ENCODE measurements around the gene EEF2. TPM values are rescaled to one million over a fixed set of nuclear protein-coding genes. Genes with fewer than 3 reads are reported as not detected.
"Not testable (repeated sequence)": the region's sequence is repeated elsewhere in the genome, so short reads cannot be mapped to it uniquely, and the experiment has no call there.

EEF2 gene
- total RNA-seq, 1 experiment from 2014 or later = 1,742 TPM

GRCh38 chr19:3968556-3969434 lies 16.5 kb downstream of the EEF2 start:
- H3K27ac ChIP-seq = peak overlapping the region; percentile 90
- H3K27me3 ChIP-seq (ENCODE audit: insufficient read depth, low read depth) = no peaks in the 10 kb centered on the region
- peaks cover 32% of the 10 kb centered on the region for H4K20me1 ChIP-seq (ENCODE audit: insufficient read depth)
- ChIA-PET CTCF (interaction anchor here (0.5 to 1.2 kb wide), 2 partner anchors 19 to 120 kb away, joined by 3 to 12 read pairs; no protein-coding TSS in a partner anchor), POLR2A (ENCODE audit: unreplicated experiment) (interaction anchor here (0.5 to 1.4 kb wide), 6 partner anchors 14 to 260 kb away, joined by 3 to 40 read pairs (median 8); partner anchors contain the start of gene EEF2)
- intact Hi-C loops (cut with micrococcal nuclease; ENCODE audit: unreplicated experiment) = loop anchor here (2.0 kb wide), 1 partner anchor 18 kb away; no protein-coding TSS in a partner anchor
- BruUV-seq (replicated peaks) = TSS peak; percentile 59
- DNase-seq = peak; percentile 86 to 93
- peaks cover 38% of the 10 kb centered on the region; the same call in 1 of the 2 replicates for H3F3A ChIP-seq (ENCODE audit: insufficient read depth, low read depth)
- TF ChIP-seq CTCF (conservative IDR thresholded peaks at IDR 0.05) (no peak), EZH2 (IDR thresholded peaks at IDR 0.05; ENCODE audit: low read depth) (no peak)
- peak overlapping the region; percentile 95 for H3K4me2 ChIP-seq
- peak overlapping the region; percentile 81; the same call in 1 of the 2 replicates for H3K4me3 ChIP-seq
- H2AFZ ChIP-seq = no peak overlapping the region
- H3K4me1 ChIP-seq (replicated peaks; ENCODE audit: insufficient read depth) = peaks cover 20% of the 10 kb centered on the region
- H3K9me3 ChIP-seq (ENCODE audit: insufficient read depth, low read depth) = no peaks in the 10 kb centered on the region
- H3K9me2 ChIP-seq (ENCODE audit: insufficient read depth) = no peaks in the 10 kb centered on the region
- peaks cover 32% of the 10 kb centered on the region for H3K79me2 ChIP-seq (ENCODE audit: low read depth)
- 0 out of 2 replicates have a peak, but pooled peaks cover 10% of the 10 kb centered on the region for H3K36me3 ChIP-seq (ENCODE audit: low read depth)

- H3K9me3 ChIP-seq (ENCODE audit: insufficient read depth, low read depth); BruUV-seq (replicated peaks); H2AFZ ChIP-seq; H3K36me3 ChIP-seq (ENCODE audit: low read depth); H3K27me3 ChIP-seq (ENCODE audit: insufficient read depth, low read depth); DNase-seq; H3K4me3 ChIP-seq; H3K9me2 ChIP-seq (ENCODE audit: insufficient read depth): not testable (repeated sequence)
- ChIA-PET POLR2A (ENCODE audit: unreplicated experiment) (interaction anchor here (0.5 to 1.4 kb wide), 5 partner anchors 15 to 259 kb away, joined by 3 to 40 read pairs (median 8); partner anchors contain the start of gene EEF2), CTCF (interaction anchor here (0.5 to 1.2 kb wide), 2 partner anchors 20 to 119 kb away, joined by 3 to 12 read pairs; no protein-coding TSS in a partner anchor)
- peaks cover 32% of the 10 kb centered on the region for H3K79me2 ChIP-seq (ENCODE audit: low read depth)
- peaks cover 20% of the 10 kb centered on the region for H3K4me1 ChIP-seq (replicated peaks; ENCODE audit: insufficient read depth)
- H4K20me1 ChIP-seq (ENCODE audit: insufficient read depth) = peaks cover 32% of the 10 kb centered on the region
- H3F3A ChIP-seq (ENCODE audit: insufficient read depth, low read depth) = peaks cover 38% of the 10 kb centered on the region; the same call in 1 of the 2 replicates
- peak overlapping the region; percentile 51 for H3K4me2 ChIP-seq
- peak overlapping the region; percentile 62 for H3K27ac ChIP-seq
- intact Hi-C loops (cut with micrococcal nuclease; ENCODE audit: unreplicated experiment) = loop anchor here (2.0 kb wide), 1 partner anchor 19 kb away; no protein-coding TSS in a partner anchor
Measured at GRCh38 chr19:3967983-3968382, 17.3 kb downstream of the EEF2 start.

GRCh38 chr19:3966051-3967017 lies 18.9 kb downstream of the EEF2 start:
- Histone ChIP-seq H3K9me2 (ENCODE audit: insufficient read depth) (no peaks in the 10 kb centered on the region), H3K79me2 (ENCODE audit: low read depth) (peaks cover 32% of the 10 kb centered on the region), H2AFZ (no peak overlapping the region), H3F3A (ENCODE audit: insufficient read depth, low read depth) (peaks cover 23% of the 10 kb centered on the region; the same call in 1 of the 2 replicates), H3K27ac (no peak overlapping the region), H3K36me3 (ENCODE audit: low read depth) (0 out of 2 replicates have a peak, but pooled peaks cover 10% of the 10 kb centered on the region), H3K4me3 (no peak overlapping the region), H3K4me1 (replicated peaks; ENCODE audit: insufficient read depth) (peaks cover 20% of the 10 kb centered on the region), H3K4me2 (no peak overlapping the region), H4K20me1 (ENCODE audit: insufficient read depth) (peaks cover 26% of the 10 kb centered on the region), H3K27me3 (ENCODE audit: insufficient read depth, low read depth) (no peaks in the 10 kb centered on the region), H3K9me3 (ENCODE audit: insufficient read depth, low read depth) (no peaks in the 10 kb centered on the region)
- CTCF ChIA-PET = no interaction called here
- intact Hi-C loops (cut with micrococcal nuclease; ENCODE audit: unreplicated experiment) = no loop called here
- BruUV-seq (replicated peaks) = no TSS peak
- no peak for DNase-seq
- TF ChIP-seq EZH2 (IDR thresholded peaks at IDR 0.05; ENCODE audit: low read depth) (no peak), CTCF (conservative IDR thresholded peaks at IDR 0.05) (no peak)
- POLR2A ChIA-PET (ENCODE audit: unreplicated experiment) = no interaction called here

All from PC-9 (cell line).